HG02885 (cell line): ENCODE data around the gene RASSF4.

Experiments used
- ATAC-seq: cut with Tn5 transposase; IDR thresholded peaks from one replicate; pipeline ENCODE4 v1.9.1; 2021; ENCODE audit warnings: mild to moderate bottlenecking; ENCODE audit not compliant: unreplicated experiment, poor library complexity

Gene RASSF4

GRCh38 chr10:44944354-44944753 lies 15.2 kb upstream of the RASSF4 start:
- no peak for ATAC-seq

DNA sequence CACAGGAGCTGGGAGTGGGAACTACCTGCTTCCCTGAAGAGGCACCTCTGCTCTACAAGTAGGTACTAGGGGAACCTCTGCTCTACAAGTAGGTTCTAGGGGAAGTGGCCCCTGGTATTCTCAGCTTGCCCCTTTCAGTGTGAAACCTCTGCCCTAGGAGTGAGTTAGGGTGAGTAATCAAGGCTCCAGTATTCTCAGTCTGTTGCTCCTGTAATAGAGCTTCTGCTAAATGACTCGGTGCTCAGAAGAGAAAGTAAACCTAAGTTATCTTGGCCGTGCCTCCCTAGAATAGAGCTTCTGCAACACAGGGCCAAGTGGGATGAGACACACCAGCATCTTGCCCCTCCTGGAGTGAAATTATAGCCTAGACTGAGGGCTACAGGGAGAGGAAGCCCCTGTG lies 13.4 kb upstream of the RASSF4 start:
- peak; percentile 49 for ATAC-seq

- peak; percentile 71 for ATAC-seq
Observed at GRCh38 chr10:44947371-44948152, 12.0 kb upstream of the RASSF4 start.

- no peak for ATAC-seq
Observed at GRCh38 chr10:44948642-44949041, 11.0 kb upstream of the RASSF4 start.

GRCh38 chr10:44949127-44949802 lies 10.3 kb upstream of the RASSF4 start:
- ATAC-seq: no peak

DNA sequence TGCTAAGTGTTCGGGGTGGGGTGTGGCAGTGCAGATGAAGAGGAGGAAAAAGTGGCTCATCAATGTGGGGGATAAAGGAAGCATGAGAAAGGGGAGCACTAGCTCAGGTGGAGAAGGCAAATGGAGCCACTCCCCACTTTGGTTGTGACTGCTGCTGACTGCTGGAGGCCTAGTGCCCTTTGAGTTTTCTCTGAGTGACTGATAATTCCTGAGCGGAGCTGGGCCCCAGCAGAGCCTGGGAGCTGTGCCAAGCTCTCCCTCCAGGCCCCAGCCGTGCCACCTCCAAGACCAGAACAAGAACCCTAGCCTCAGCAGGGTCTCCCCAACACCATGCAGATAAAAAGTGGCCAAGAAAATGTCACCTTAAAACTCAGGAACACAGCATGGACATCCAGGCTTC lies 9.7 kb upstream of the RASSF4 start:
- ATAC-seq: no peak

- no peak for ATAC-seq
Observed at GRCh38 chr10:44950326-44951225, 9.0 kb upstream of the RASSF4 start.

DNA sequence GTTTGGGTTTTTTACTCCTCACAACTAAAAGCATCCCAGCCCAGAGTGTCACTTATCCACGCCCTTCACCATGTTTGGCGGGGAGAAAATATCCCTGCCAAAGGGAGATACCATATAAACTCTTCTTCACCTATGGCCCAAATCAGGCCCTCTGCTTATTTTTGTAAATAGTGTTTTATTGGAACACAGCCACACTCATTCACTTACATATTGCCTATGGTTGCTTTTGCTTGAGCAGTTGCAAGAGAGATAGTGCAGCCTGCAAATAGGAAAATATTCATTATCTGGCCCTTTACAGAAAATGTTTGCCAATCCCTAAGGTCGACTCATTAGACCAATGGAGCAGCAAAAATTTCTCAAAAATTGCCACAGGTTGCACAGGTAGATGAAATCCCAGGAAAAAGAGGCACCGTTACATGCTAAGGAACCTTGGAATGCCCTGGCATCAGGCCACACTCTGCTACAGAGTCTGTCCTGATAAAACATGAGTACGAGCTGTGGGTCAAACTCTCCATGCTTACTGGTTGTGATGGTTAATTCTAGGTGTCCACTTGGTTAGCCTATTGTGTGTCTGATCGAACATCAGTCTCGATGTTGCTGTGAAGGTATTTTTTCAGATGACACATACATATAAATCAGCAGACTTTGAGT lies 7.9 kb upstream of the RASSF4 start:
- no peak for ATAC-seq

- no peak for ATAC-seq
Observed at GRCh38 chr10:44952779-44953231, 6.8 kb upstream of the RASSF4 start.

GRCh38 chr10:44954042-44954441 lies 5.6 kb upstream of the RASSF4 start:
- ATAC-seq: no peak

DNA sequence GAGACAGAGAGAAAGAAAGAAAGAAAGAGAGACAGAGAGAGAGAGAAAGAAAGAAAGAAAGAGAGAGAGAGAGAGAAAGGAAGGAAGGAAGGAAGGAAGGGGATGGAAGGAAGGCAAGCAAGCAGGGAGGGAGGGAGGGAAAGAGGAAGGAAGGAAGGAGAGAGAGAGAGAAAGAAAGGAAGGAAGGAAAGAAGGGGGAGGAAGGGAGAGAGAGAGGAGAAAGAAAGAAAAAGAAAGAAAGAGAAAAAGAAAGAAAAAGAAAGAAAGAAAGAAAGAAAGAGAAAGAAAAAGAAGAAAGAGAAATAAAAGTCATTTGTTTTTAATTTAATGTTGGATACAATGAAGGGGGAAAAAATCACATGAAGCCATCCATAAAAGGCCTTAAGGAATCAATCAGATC lies 4.6 kb upstream of the RASSF4 start:
- no peak for ATAC-seq

DNA sequence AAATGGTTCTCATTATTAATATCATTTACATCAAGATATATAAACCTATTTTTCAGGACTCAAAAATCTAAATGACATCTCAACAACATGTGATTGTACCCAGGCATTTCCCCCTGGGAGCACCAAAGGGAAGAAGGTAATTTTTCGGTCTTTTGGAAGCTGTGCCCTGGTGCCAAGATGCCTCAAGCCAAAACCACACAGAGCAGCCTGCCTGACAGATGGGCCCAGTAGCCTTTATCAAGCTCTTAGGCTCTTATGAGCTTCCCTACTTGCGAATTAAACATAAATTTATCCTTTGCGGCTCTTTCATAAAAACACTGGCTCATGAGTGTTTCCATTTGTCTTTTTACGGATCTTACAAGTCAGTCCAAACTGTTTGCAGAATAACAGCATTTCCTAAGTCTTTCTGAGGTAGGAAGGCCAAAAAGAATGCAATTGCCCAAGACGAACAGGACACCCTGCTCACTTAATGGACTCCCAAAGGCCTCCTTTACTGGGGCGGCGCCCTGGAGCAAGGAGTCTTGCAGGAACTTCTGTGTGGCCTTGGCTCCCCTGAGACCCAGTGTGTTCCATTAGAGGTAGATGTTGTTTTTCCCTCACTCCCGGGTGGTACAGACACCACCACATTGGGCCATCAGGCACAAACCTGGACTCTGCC lies 4.1 kb upstream of the RASSF4 start:
- ATAC-seq: no peak

GRCh38 chr10:44956226-44956625 lies 3.4 kb upstream of the RASSF4 start:
- ATAC-seq: no peak

DNA sequence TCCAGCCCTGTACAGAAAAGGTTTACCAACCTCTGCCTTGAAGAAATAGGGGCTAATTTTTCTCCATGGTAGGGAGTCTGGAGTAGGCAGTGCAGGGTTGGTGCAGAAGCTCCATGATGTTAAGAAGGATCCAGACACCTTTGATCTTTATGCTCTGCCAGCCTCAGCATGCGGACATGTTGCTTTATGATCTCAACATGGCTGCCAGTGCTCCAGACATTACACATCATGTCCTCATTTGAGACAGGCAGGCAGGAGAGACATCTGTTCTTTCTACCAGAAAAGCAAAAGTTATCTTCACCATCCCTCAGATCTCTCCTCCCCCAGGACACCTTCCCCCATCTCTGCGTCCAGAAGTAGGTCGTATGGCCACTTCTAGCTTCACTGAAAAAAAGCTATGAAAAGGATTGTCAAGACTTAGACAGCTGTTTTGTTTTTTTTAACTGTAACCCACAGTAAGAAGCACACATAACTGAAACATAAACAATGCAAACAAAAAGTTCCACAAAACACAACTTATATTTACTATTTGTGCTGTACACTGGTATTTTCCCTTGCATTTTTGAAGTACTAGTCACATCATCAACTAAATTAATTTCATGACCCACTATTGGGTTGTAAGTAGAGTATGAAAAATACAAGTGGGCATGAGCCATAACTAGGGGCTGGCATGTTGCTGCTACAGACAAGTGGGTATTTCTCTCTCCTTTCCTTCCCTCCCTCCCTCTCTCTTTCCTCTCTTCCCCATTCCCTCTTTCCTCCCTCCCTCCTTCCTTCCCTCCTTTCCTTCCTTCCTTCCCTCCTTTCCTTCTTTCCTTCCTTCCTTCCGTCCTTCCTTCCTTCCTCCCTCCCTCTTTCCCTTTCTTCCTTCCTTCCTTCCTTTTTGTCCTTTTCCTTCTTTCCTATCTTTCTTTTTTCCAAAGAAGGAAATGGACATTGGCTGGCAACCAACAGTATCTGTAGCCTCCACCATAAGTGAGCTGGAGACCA lies 2.6 kb upstream of the RASSF4 start:
- no peak for ATAC-seq

DNA sequence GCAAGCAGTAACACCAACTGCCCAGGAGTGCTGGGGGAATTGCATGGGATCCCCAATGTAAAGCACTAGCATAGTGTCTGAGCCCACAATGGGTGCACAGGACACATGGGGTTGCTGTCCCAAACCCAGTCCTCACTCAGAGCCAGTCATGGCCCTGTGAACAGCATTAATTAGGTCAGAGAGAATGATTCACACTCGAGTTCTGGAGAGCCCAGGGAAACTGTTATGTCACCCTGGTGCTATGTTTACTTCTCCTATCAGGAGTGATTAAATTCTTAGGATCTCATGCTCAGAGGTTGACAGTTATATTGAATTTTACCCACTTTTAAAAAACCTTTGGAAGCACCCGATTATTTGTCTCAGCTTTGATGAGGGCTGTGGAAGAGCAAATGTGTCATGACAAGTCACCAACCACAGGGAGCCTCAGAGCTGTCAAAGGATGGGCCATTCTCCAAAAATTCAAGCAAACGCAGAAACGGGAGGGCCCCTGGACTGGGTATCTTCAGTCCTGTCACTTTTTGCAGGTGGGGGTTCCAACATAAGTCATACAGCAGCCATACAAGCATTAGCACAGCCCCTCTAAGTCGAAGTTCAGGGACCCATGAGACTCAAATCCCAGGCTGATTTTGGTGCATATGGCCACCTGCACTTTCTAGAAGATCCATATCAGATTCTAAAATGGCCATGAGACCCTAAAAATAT lies 1.3 kb upstream of the RASSF4 start:
- ATAC-seq: no peak

DNA sequence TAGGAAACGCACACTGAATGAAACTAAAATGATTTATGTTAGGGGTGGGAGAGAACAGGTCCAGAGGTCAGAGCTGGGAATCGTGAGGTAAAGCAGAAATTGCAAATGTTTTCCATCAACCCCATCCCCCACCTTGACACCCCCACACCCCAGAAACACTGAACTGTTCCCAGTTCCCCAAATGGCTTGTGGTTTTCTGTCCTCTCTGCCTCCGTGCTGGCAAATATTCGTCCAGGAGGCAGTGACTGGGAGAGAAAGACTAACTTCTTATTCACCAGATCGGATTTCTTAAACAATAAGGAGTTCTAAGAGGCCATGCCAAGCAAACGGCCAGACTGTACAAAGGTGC lies 730 bp upstream of the RASSF4 start:
- no peak for ATAC-seq

DNA sequence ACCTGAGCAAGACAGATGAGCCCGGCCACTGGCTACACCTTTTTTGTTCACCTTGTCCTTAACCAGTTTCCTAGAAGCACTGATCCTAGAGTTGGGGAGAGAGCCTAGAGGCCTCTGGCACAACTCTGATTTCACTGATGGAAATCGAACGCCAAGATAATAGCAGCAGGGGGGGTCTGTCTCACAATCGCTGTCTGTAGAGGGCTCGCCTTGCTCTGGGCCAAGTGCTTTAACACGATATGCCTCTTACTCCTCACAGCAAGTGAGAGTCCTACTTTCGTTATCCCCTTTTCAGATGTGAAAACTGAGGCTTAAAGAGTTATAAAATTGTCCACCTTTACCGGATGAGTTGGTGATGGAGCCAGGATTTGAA lies 472 bp downstream of the RASSF4 start:
- ATAC-seq: no peak

DNA sequence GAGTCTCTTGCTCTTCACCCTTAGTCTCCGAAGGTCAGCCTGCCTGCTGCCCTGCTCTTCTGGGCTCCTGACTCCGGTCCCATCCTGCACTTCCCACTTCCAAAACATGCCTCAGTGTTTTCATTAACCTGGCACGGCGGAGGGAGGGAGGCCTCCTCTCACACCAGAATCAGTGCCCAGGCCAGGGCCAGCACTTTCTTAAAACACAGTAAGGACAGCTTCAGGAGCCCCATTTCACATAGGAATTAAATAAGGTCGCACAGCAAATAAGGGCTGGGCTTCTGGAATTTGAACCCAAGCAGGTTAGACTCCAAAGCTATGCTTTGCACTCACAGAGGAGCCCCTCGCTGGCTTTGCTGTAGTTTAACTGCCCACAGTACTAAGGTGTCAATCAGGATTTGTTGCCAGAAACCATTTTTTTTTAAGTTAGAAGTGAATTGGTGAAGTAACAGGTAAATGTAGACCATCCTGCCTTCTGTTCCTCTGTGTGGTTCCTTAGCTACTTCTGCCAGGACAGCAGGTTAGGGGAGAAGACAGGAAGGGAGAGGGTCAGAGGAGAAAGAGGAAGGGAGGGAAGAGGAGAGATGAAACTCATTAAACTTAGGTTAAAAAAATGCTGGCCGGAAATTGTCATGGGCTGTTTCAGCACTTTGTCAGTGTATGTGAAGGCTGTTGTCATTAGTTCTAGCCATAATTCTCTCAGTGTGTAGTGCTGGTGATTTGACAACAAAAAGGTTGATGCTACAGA lies 1.1 kb downstream of the RASSF4 start:
- no peak for ATAC-seq
